CD4-positive, alpha-beta T cell treated with Interleukin-4 for 4 hours (primary cell): ENCODE data around the gene SYTL5.

ENCODE experiments used
- DNase-seq: peaks from one replicate; pipeline ENCODE4 v3.0.0-alpha.2; 2020

The SYTL5 gene

GRCh38 chrX:38151441-38151840, 145.1 kb downstream of the SYTL5 start:
- no peak for DNase-seq

- DNase-seq: no peak
Observed at GRCh38 chrX:38154340-38154739, 148.0 kb downstream of the SYTL5 start.

DNA sequence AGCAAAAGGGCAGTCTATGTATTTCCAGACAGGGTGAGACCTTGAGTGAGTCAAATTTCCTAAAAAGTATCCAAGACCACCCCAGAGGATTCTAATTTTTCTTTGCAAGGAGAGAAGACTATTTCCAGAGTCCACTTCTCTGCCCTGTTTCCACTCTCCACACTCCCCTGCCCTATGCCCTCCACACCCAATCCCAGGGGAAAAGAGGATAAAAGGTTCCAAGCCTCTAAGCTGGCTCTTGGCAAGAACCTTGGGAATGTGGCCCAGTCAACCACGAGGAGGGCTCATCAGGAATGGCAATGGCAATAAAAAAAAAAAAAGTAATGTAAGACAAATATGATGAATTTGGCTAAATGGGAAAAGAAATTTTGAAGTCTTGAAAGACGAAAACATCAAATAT, 148.5 kb downstream of the SYTL5 start:
- DNase-seq: no peak

GRCh38 chrX:38156838-38157237, 150.5 kb downstream of the SYTL5 start:
- no peak for DNase-seq

GRCh38 chrX:38163193-38163592, 156.8 kb downstream of the SYTL5 start:
- no peak for DNase-seq

- no peak for DNase-seq
Observed at GRCh38 chrX:38165023-38165422, 158.7 kb downstream of the SYTL5 start.

- peak; percentile 35 for DNase-seq
Observed at GRCh38 chrX:38166478-38167083, 160.2 kb downstream of the SYTL5 start.

DNA sequence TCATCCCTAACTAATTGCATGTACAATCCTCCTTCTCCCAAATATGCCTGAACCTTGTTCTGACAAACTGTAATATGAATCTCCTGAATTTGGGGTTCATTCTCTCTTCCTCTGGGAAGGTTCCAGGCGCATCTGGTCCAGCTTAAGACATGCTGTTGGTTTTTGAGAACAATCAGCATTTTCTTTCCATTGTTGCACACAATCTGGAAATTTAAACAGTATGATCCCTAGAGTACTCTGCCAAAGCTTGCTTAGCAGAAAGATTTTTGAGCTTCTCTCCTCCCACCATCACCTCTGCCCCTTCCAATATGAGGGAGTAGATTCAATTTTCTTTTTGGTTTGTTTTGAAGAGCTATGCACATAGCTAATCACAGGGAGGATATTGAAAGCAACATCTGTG, 164.2 kb downstream of the SYTL5 start:
- DNase-seq: no peak

GRCh38 chrX:38172596-38172995, 166.2 kb downstream of the SYTL5 start:
- DNase-seq: no peak

DNA sequence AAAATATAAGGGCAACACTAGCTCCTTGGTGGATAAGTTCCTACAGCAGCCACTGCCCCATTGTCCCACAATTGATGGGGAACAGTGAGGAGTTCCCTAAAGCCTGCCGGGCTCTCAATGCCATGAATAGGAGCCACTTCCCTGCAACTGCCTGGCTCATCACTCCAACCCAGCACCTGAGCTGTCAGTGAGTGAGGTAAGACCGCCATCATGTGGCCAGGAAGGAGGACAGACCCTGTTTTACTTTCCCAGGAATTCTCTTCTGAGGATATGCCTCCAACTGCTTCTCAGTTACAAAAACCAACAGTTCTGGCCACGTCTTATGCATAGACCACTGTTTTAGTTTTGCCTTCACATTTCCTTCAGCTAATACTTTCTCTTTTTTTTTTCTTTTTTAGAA, 168.8 kb downstream of the SYTL5 start:
- DNase-seq: no peak

DNA sequence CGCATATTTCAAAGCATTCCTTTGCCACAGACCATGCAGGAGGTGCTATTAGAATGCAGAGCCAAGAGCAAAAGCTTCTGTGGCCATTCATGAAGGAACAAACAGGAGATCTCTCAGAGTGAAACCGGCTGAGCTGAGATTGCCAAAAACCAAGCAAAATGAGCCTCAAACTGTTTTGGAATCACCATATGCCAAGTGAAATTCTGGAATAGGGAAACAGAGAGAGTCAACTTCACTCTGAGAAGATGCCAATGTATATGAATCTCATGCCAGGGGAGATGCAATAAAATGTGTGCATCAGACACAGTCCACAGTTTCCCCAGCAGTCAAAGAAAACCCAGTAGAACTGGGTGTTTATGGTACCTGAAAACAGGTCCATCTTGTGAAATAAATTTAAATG, 172.0 kb downstream of the SYTL5 start:
- DNase-seq: no peak
